Heart left ventricle (tissue), 16 donors: ENCODE measurements around the gene CSNK1G1. TPM values are rescaled to one million over a fixed set of nuclear protein-coding genes. Genes with fewer than 3 reads are reported as not detected.

Experiments used
- ATAC-seq, 4 donors: fragments of 200-7000 bp; cut with Tn5 transposase; one replicate each; pipeline ENCODE4 v1.9.1; 2020 to 2022; ENCODE audit warnings: moderate library complexity in 4 of 4, mild to moderate bottlenecking in 3 of 4, moderate number of reproducible peaks in 1 of 4
- DNase-seq, 5 donors: peaks; one replicate each; pipeline ENCODE4 v3.0.0-alpha.2; 2020
- H3K27ac ChIP-seq, 12 donors: fragments of 200-600 bp; sonication (generic) in 4 of 12; one replicate each; pipeline versions ENCODE4 v1.5.0 to v1.8.0; 2016 to 2022; ENCODE audit warnings: mild to moderate bottlenecking in 2 of 12
- H3K27me3 ChIP-seq, 9 donors: fragments of 200-600 bp; sonication (generic) in 2 of 9; one replicate each; pipeline versions ENCODE4 v1.5.1 to v1.8.0; 2016 to 2022; ENCODE audit warnings: mild to moderate bottlenecking in 3 of 9
- H3K36me3 ChIP-seq, 9 donors: fragments of 200-600 bp; sonication (generic) in 2 of 9; one replicate each; pipeline versions ENCODE4 v1.5.0 to v1.8.0; 2018 to 2022; ENCODE audit warnings: mild to moderate bottlenecking in 2 of 9
- H3K4me1 ChIP-seq, 12 donors: fragments of 200-600 bp; sonication (generic) in 4 of 12; one replicate each; pipeline versions ENCODE4 v1.5.0 to v1.8.0; 2016 to 2022; ENCODE audit warnings: mild to moderate bottlenecking in 3 of 12
- H3K4me3 ChIP-seq, 12 donors: fragments of 200-600 bp; sonication (generic) in 4 of 12; one replicate each; pipeline versions ENCODE4 v1.5.0 to v1.8.0; 2017 to 2022; ENCODE audit warnings: mild to moderate bottlenecking in 9 of 12, moderate library complexity in 4 of 12
- H3K9me3 ChIP-seq, 12 donors: fragments of 200-600 bp; sonication (generic) in 4 of 12; one replicate each; pipeline versions ENCODE4 v1.5.0 to v1.8.0; 2016 to 2022; ENCODE audit warnings: mild to moderate bottlenecking in 1 of 12
- CTCF ChIP-seq, 12 donors: fragments of 200-600 bp; sonication (generic) in 4 of 12; IDR thresholded peaks; one replicate each; pipeline versions ENCODE4 v1.5.0 to v1.8.0; 2018 to 2022; ENCODE audit warnings: antibody characterized with exemption in 12 of 12, mild to moderate bottlenecking in 5 of 12
- POLR2A ChIP-seq, 2 donors: fragments of 450-650 bp; IDR thresholded peaks; one replicate each; pipeline ENCODE4 v1.6.1; 2017; ENCODE audit warnings: antibody characterized with exemption in 2 of 2, mild to moderate bottlenecking in 2 of 2, moderate library complexity in 2 of 2
- WGBS, 4 donors: extraction: QIAGEN DNeasy Blood & Tissue Kit in 2 of 4; methylation state at CpG; one replicate each; pipeline versions ENCODE4 v1.1.5 to v1.1.7; 2013 to 2018; 5-methylcytosine and 5-hydroxymethylcytosine counted together
- intact Hi-C, 10 donors: fragments of 100-400 bp; cut with DNase I; formaldehyde crosslinking; loops; one replicate each; pipeline versions ENCODE4 v1.11.1 to v1.14.2; 2022
- polyA plus RNA-seq, 2 donors: library from polyadenylated mRNA; stranded (reverse); fragments of 200-250 nt; gene quantifications; one replicate each; pipeline ENCODE4 v1.2.3, GENCODE V29; 2013
- total RNA-seq, 9 donors: library from RNA; depleted of rRNA in 2 of 9; stranded (reverse); fragments of >200 nt in 2 of 9; fragmentation: NEBNext Ultra II Directional in 3 of 9; extraction: Animal tissue kit (Norgen Biotek cat#: 25700) in 3 of 9; gene quantifications; one replicate each; pipeline versions ENCODE4 v1.1.0 to v1.2.4, GENCODE V29; 2016 to 2023
- donor health status: ischemic (EF 13 %, LVEDD 7.1; RV severe dilation, severe dysfunction).
- donor health status: healthy with polysubstance abuse.
- donor health status: DM: no; HTN: yes; CAD: no.
- donor health status: DM: no; HTN: no; CAD: no.
- donor health status: ischemic (EF 25% LVEDD 6.9; RV normal size, moderate dysfunction).
- donor health status: ischemic (EF 25% LVEDD 5.7; RV mildly dilated, moderate dysfunction).
- donor health status: healthy.
- donor health status: DM: yes; HTN: yes; CAD: no.
- donor health status: ischemic (EF 35%, LVEDD 5.7; RV mildly dilated, moderate dysfunction).
- donor health status: nonischemic (EF 11% LVEDD 7.7; RV severe dilation, severe dysfunction).
- donor health status: DM: yes; HTN: yes; CAD: no.
- donor health status: PGD.
- donor health status: ischemic (EF 29% LVEDD 5.4; RV normal size, mild dysfunction).
- donor health status: nonischemic (EF 23%, LVEDD 6.1; RV moderate dilation, normal function).

Gene CSNK1G1
- total and polyA plus RNA-seq, 11 donors = 1.4 to 15.0 (median 7.4) TPM

GRCh38 chr15:64151727-64152506 lies 204.1 kb downstream of the CSNK1G1 start, which contains the start of gene SNX22:
TSS of gene SNX22 (plus strand) at chr15:64151731. CDS start at chr15:64151776, 45 bp downstream.
- H3K36me3 ChIP-seq = peaks cover 0 to 32% (median 23%) of the 10 kb centered on the region in 9 donors
- TF ChIP-seq POLR2A (IDR thresholded peaks at IDR 0.05) = no peak
- no peak for TF ChIP-seq CTCF (IDR thresholded peaks at IDR 0.05)
- peaks cover 0 to 24% (median 0%) of the 10 kb centered on the region in 9 donors for H3K27me3 ChIP-seq
- intact Hi-C loops = loop anchor here in 7 of 10 donors (5.0 kb wide), 3 partner anchors 45 to 60 kb away; partner anchors contain the start of genes SNX1 (in 6 of the 7) and CIAO2A (in 1 of the 7)
- ATAC-seq = peak in 2 of 4 donors; percentile 0
- 2 to 5% (median 3%) methylated on average over 35 to 83 of the region's 83 CpGs for WGBS, 4 donors
- peaks cover 7 to 49% (median 30%) of the 10 kb centered on the region in 12 donors for H3K4me1 ChIP-seq
- DNase-seq = peak in 2 of 5 donors; percentile 25 to 40
- peak within 1 kb of the TSS; percentile 35 to 59 (median 49) for H3K4me3 ChIP-seq
- peak within 1 kb of the TSS in 3 of 12 donors; percentile 7 to 19 (median 13) for H3K27ac ChIP-seq
- H3K9me3 ChIP-seq = no peaks in the 10 kb centered on the region

- Histone ChIP-seq H3K27me3 (peaks cover 0 to 24% (median 0%) of the 10 kb centered on the region in 9 donors), H3K36me3 (peaks cover 0 to 23% (median 10%) of the 10 kb centered on the region in 9 donors), H3K9me3 (no peaks in the 10 kb centered on the region), H3K27ac (no peak overlapping the region), H3K4me3 (no peak overlapping the region), H3K4me1 (peaks cover 7 to 52% (median 37%) of the 10 kb centered on the region in 12 donors)
- DNase-seq = no peak
- intact Hi-C loops = loop anchor here in 8 of 10 donors (5.0 to 10.0 kb wide), 4 partner anchors 43 to 58 kb away; partner anchors contain the start of genes SNX1 (in 7 of the 8) and CIAO2A (in 2 of the 8)
- 80 to 85% (median 82%) methylated on average over 9 of the region's 9 CpGs for WGBS, 4 donors
- ATAC-seq = no peak
- TF ChIP-seq CTCF (IDR thresholded peaks at IDR 0.05) (no peak), POLR2A (IDR thresholded peaks at IDR 0.05) (no peak)
These were observed 205.9 kb downstream of the CSNK1G1 start for GRCh38 chr15:64149893-64150578.

- ATAC-seq = no peak
- no peak overlapping the region for H3K4me3 ChIP-seq
- H3K9me3 ChIP-seq = no peaks in the 10 kb centered on the region
- H3K36me3 ChIP-seq = peaks cover 0 to 23% (median 11%) of the 10 kb centered on the region in 9 donors
- no peak overlapping the region for H3K27ac ChIP-seq
- peaks cover 0 to 24% (median 0%) of the 10 kb centered on the region in 9 donors for H3K27me3 ChIP-seq
- DNase-seq = peak in 1 of 5 donors; percentile 13
- peaks cover 7 to 51% (median 37%) of the 10 kb centered on the region in 12 donors for H3K4me1 ChIP-seq
- TF ChIP-seq CTCF (IDR thresholded peaks at IDR 0.05) = no peak
- TF ChIP-seq POLR2A (IDR thresholded peaks at IDR 0.05) = no peak
- intact Hi-C loops = loop anchor here in 1 of 10 donors (10.0 kb wide), 1 partner anchor 55 kb away; the partner anchor contains the start of genes CIAO2A and SNX1
These were observed 206.5 kb downstream of the CSNK1G1 start for GRCh38 chr15:64149424-64149823.
